Esophagus (tissue), 2 donors: ENCODE data around the gene LAMA3. TPM values are rescaled to one million over a fixed set of nuclear protein-coding genes. Genes with fewer than 3 reads are reported as not detected.

Source experiments
- H3K27ac ChIP-seq, 2 donors: one replicate each; pipeline ENCODE4 v1.5.1; 2013; ENCODE audit warnings: low read depth in 2 of 2, mild to moderate bottlenecking in 2 of 2, inconsistent platforms in 1 of 2, low read length in 1 of 2, moderate library complexity in 1 of 2
- H3K27me3 ChIP-seq, 2 donors: one replicate each; pipeline ENCODE4 v1.6.1; 2013; ENCODE audit warnings: low read length in 2 of 2, control low read depth in 1 of 2, mild to moderate bottlenecking in 1 of 2; ENCODE audit not compliant: insufficient read depth in 2 of 2, control insufficient read depth in 1 of 2
- H3K36me3 ChIP-seq, 2 donors: one replicate each; pipeline ENCODE4 v1.6.1; 2013; ENCODE audit warnings: low read length in 1 of 2; ENCODE audit not compliant: control insufficient read depth in 2 of 2, insufficient read depth in 2 of 2
- H3K4me1 ChIP-seq, 2 donors: one replicate each; pipeline ENCODE4 v1.6.1; 2013; ENCODE audit warnings: low read length in 1 of 2; ENCODE audit not compliant: control insufficient read depth in 2 of 2, insufficient read depth in 2 of 2
- H3K4me3 ChIP-seq, 2 donors: one replicate each; pipeline ENCODE4 v1.5.1; 2013; ENCODE audit warnings: low read length in 2 of 2, mild to moderate bottlenecking in 2 of 2, low read depth in 1 of 2, moderate library complexity in 1 of 2
- H3K9me3 ChIP-seq, 2 donors: one replicate each; pipeline ENCODE4 v1.6.1; 2013; ENCODE audit warnings: mild to moderate bottlenecking in 2 of 2, low read depth in 1 of 2, low read length in 1 of 2, moderate library complexity in 1 of 2; ENCODE audit not compliant: control insufficient read depth in 2 of 2, insufficient read depth in 1 of 2
- WGBS, 2 donors: extraction: QIAGEN DNeasy Blood & Tissue Kit; methylation state at CpG; one replicate each; pipeline ENCODE4 v1.1.7; 2013; 5-methylcytosine and 5-hydroxymethylcytosine counted together
- polyA plus RNA-seq, 2 donors: library from polyadenylated mRNA; stranded (reverse); fragments of 200-250 nt; gene quantifications; one replicate each; pipeline ENCODE4 v1.2.3, GENCODE V29; 2013
- donor health status: healthy with polysubstance abuse.
- donor health status: Bipolar disorder and iron deficiency.

The LAMA3 gene
- polyA plus RNA-seq, 2 donors, result 8.0 to 11.5 TPM

DNA sequence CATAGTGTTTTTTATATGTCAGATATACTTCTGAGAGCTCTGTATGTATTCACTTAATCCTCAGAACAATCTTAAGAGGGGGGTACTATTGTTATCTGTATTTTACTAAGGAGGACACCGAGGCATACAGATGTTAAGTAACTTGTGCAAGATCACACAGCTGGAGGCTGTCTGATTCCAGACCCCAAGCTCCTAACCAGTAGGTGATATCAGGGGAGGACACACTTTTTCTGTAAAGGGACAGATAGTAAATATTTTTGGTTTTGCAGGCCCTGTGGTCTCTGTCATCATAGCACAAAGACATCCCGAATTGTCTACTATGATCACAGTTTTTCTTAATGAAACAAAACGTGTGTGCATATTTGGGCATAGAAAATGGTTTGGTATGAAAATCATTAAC, 143.7 kb downstream of the LAMA3 start:
- peaks cover 0 to 4% of the 10 kb centered on the region in 2 donors for H3K36me3 ChIP-seq
- no peaks in the 10 kb centered on the region for H3K4me1 ChIP-seq
- H3K4me3 ChIP-seq, result no peak overlapping the region
- WGBS, 2 donors, result 78 to 81% methylated on average over 3 of the region's 3 CpGs
- no peaks in the 10 kb centered on the region for H3K27me3 ChIP-seq
- H3K9me3 ChIP-seq, result no peaks in the 10 kb centered on the region
- no peak overlapping the region for H3K27ac ChIP-seq

DNA sequence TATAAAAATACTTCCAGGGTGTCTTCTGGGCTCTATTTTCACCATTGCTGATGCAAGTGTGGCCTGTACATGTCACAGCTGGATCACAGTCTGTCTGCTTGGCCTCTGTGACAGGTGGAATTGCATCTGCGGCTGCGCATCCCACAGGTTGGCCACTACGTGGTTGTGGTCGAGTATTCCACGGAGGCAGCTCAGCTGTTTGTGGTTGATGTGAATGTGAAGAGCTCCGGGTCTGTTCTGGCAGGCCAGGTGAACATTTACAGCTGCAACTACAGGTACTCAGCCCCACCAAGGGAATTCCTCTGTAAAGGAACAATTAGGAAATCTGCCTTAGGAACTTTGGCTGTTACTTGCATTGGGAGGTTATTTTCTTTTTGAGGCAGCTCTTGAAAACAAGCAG, 144.5 kb downstream of the LAMA3 start:
- no peak overlapping the region for H3K4me3 ChIP-seq
- no peak overlapping the region for H3K27ac ChIP-seq
- WGBS, 2 donors, result 70 to 89% methylated on average over 6 of the region's 6 CpGs
- H3K9me3 ChIP-seq, result no peaks in the 10 kb centered on the region
- no peaks in the 10 kb centered on the region for H3K4me1 ChIP-seq
- peaks cover 0 to 4% of the 10 kb centered on the region in 2 donors for H3K36me3 ChIP-seq
- H3K27me3 ChIP-seq, result no peaks in the 10 kb centered on the region

DNA sequence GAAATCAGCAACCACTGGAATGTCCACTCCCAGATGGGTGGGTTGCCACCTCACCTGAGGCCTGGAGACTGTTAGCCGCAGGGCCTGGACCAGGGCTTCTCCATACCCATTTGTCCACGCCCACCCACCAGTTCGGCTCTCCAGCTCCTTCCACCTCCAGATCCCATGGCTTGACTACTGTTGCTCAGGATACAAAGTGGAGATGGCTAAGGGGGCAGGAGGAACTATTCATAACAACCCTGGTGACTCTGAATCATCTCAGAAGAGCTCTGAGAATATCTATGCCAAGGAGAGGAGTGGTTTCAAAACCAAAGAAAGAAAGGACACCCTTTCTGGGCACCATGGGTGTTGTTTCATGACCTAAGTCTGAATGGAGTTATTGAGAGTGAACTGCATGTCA, 145.8 kb downstream of the LAMA3 start:
- Histone ChIP-seq H3K27me3 (no peaks in the 10 kb centered on the region), H3K36me3 (peaks cover 0 to 6% of the 10 kb centered on the region in 2 donors), H3K4me3 (no peak overlapping the region), H3K9me3 (no peaks in the 10 kb centered on the region), H3K27ac (no peak overlapping the region), H3K4me1 (no peaks in the 10 kb centered on the region)
- whole genome bisulfite sequencing, 2 donors, result 94 to 96% methylated on average over 3 of the region's 3 CpGs

DNA sequence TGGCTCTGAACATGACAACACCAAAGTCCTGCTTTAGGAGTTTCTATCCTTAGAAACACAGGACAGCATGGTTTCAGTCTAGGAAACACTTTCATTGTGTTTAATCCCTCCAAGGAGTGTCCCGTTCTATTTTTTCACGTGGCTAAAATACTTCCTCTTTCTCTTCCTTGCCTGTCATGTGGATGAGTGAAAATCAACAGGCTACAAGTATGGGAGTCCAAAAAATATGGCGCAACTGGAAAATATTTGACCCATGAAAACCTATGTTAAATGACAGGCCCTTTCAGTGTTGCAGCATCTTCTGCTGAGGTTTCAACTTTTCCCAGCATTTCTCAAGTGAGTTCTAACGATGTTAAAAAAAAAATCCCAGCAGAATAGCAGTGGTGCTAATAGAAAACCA, 146.3 kb downstream of the LAMA3 start:
- H3K4me3 ChIP-seq, result no peak overlapping the region
- H3K27ac ChIP-seq, result no peak overlapping the region
- no peaks in the 10 kb centered on the region for H3K27me3 ChIP-seq
- 56 to 71% methylated on average over 4 of the region's 4 CpGs for WGBS, 2 donors
- H3K4me1 ChIP-seq, result no peaks in the 10 kb centered on the region
- H3K9me3 ChIP-seq, result no peaks in the 10 kb centered on the region
- H3K36me3 ChIP-seq, result peaks cover 0 to 6% of the 10 kb centered on the region in 2 donors

DNA sequence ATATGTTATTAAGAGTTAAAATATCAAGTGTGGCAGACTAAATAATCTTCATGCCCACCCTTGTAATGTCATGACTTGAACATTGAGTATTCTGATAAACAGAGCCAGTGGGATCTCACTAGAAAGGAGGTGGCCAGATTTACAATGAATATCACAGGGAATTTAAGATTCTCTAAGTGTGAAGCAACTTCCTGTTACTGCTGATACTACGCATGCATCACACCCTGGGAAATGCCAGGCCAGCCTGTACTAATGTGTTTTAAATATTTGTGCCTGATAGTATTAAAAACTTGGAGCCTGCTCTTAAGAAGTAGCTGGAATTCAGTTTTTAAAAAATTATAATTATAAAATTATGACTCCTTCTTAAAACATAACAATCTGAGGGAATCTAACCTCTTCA, 148.3 kb downstream of the LAMA3 start:
- Histone ChIP-seq H3K27me3 (no peaks in the 10 kb centered on the region), H3K4me1 (no peaks in the 10 kb centered on the region), H3K36me3 (peaks cover 0 to 8% of the 10 kb centered on the region in 2 donors), H3K27ac (no peak overlapping the region), H3K4me3 (no peak overlapping the region), H3K9me3 (no peaks in the 10 kb centered on the region)
- 64 to 71% methylated on average over 1 of the region's 1 CpG for WGBS, 2 donors

DNA sequence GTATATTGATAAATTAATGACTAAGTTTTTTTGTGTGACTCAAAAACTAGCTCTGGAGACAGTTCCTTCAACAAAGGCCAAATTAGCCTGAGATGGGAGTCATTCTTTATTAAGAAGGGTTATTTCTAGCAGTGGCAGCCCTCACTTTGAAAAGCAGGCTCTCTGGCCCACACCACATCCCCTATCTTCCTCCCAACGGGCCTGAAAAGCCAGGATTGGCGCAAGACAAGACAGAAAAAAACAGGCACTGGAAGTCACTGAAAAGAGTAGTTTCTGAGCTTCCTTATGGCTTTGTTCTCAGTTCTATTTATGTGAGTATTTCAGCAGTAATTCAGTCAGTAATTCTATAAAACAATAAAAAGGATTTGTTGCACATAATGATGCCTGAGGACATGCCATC, 149.0 kb downstream of the LAMA3 start:
- Histone ChIP-seq H3K27me3 (no peaks in the 10 kb centered on the region), H3K27ac (no peak overlapping the region), H3K4me1 (no peaks in the 10 kb centered on the region), H3K9me3 (no peaks in the 10 kb centered on the region), H3K4me3 (no peak overlapping the region), H3K36me3 (peaks cover 0 to 10% of the 10 kb centered on the region in 2 donors)
- 49 to 60% methylated on average over 2 of the region's 2 CpGs for WGBS, 2 donors

DNA sequence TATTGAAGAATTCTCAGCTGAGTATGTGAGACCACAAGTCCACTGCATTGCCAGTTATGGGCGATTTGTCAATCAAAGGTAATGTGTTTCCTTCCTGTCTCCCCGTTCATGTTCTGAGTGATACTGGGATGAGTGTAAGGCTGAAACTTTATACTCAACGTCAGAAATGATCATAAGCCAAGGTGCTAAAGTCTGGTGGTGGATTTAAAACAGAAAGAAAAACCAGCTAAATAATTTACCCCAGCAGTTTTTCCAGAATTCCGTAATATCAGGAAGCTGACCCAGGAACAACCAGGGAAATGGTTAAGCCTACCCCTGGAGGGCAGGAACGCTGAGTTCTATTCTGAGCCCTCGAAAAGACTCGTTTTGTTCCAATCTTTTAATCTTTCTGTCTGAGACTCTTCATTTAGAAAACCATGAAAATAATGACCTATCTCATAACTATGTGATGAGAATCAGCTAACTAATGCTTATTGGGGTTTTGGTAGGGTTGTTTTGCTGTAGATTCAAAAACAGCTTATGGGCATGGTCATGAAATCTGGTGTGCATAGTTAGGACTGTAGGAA, 149.6 kb downstream of the LAMA3 start:
- Histone ChIP-seq H3K27ac (no peak overlapping the region), H3K4me1 (no peaks in the 10 kb centered on the region)
- WGBS, 2 donors, result 37 to 59% methylated on average over 7 of the region's 7 CpGs

DNA sequence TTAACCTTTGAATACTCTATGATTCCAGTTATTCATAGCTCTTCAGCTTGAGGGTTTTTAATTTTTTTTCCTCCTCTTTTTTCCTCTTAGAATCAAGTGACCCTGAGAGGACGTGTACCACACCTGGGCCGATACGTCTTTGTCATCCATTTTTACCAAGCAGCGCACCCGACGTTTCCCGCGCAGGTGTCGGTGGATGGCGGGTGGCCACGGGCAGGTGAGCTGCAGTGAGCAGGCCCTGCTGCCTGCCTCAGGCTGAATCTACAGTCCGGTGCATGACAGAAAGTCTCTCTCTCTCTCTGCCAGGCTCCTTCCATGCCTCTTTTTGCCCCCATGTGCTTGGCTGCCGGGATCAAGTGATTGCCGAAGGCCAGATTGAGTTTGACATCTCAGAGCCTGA, 153.1 kb downstream of the LAMA3 start:
- 94 to 95% methylated on average over 14 of the region's 14 CpGs for WGBS, 2 donors
- Histone ChIP-seq H3K4me1 (no peaks in the 10 kb centered on the region), H3K36me3 (peaks cover 0 to 17% of the 10 kb centered on the region in 2 donors), H3K27me3 (no peaks in the 10 kb centered on the region), H3K27ac (no peak overlapping the region), H3K9me3 (no peaks in the 10 kb centered on the region), H3K4me3 (no peak overlapping the region)

More for the DNA sequence above, 149.6 kb downstream of the LAMA3 start:
- H3K4me3 ChIP-seq, result no peak overlapping the region
- H3K36me3 ChIP-seq, result peaks cover 0 to 10% of the 10 kb centered on the region in 2 donors
- H3K27me3 ChIP-seq, result no peaks in the 10 kb centered on the region
- no peaks in the 10 kb centered on the region for H3K9me3 ChIP-seq

DNA sequence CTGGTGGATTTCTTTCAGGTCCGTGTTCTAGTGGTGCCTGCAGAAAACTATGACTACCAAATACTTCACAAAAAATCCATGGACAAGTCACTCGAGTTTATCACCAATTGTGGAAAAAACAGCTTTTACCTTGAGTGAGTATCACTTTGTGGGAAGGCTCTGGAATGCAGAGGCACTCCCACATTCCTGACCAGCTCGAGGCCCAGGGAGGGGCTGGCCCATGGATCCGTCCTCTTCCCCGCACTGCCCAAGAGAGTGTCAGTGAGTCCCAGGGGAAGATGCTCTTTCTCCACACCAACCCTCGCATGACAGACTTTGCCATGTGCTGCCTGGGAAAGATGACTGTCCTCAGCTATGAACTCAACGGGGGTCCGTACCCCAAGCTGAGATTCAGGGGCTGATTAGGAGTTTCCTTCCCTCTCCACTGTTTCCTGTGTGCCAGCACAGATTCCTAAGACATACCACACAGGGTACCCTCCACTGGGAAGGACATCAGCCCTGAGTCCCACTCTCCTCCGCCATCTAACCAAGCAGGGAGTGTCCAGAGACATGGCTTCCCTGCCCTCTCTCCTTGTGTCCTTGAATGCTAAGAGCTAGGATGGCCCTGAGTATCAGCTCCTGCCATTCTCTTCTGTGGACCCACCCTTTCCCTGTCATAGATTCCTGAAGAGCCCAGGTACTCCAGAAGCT, 155.9 kb downstream of the LAMA3 start:
- Histone ChIP-seq H3K9me3 (no peaks in the 10 kb centered on the region), H3K27me3 (no peaks in the 10 kb centered on the region), H3K27ac (no peak overlapping the region), H3K36me3 (peaks cover 0 to 15% of the 10 kb centered on the region in 2 donors), H3K4me3 (no peak overlapping the region), H3K4me1 (no peaks in the 10 kb centered on the region)
- WGBS, 2 donors, result 75% methylated on average over 9 of the region's 9 CpGs
